MM.1S (cell line): ENCODE measurements around the gene RPS3A.

Experiments
- EZH2 ChIP-seq: fragments of 300-600 bp; sonication (generic); optimal IDR thresholded peaks from 2 replicates; pipeline ENCODE3; 2017; ENCODE audit warnings: low read depth, mild to moderate bottlenecking, antibody characterized with exemption, low read length, mixed read lengths
- EZH2phosphoT487 ChIP-seq: fragments of 300-600 bp; sonication (generic); IDR thresholded peaks from 2 replicates; pipeline ENCODE4 v1.6.1; 2018; ENCODE audit warnings: antibody characterized with exemption, low read length
- TF ChIP-seq, protein P1 (sequence below): fragments of 300-600 bp; sonication (generic); IDR thresholded peaks from 2 replicates; pipeline ENCODE4 v1.5.1; 2016; ENCODE audit warnings: antibody characterized with exemption, low read length, mixed read lengths

DNA sequence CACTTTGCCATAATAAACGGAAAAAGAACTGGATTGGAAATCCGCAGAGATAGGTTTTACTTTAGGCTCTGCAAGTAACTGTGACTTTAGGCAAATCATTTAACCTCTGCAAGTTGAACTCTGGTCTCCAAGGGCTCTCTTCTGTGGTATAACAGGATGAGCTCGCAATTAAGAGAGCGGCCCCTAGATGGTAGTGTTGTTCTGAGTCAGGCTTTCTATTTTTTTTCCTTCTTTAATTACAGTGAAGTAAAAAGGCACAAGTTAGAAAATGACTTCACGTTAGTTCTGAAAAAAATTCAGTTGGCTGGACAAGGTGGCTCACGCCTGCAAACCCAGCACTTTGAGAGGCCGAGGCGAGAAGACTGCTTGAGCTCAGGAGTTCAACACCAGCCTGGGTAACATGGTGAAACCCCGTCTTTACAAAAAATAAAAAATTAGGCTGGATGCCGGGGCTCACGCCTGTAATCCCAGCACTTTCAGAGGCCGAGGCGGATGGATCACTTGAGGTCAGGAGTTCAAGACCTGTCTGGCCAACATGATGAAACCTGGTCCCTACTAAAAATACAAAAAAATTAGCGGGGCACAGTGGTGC is 18.0 kb downstream of the RPS3A start:
- TF ChIP-seq, protein P1, sequence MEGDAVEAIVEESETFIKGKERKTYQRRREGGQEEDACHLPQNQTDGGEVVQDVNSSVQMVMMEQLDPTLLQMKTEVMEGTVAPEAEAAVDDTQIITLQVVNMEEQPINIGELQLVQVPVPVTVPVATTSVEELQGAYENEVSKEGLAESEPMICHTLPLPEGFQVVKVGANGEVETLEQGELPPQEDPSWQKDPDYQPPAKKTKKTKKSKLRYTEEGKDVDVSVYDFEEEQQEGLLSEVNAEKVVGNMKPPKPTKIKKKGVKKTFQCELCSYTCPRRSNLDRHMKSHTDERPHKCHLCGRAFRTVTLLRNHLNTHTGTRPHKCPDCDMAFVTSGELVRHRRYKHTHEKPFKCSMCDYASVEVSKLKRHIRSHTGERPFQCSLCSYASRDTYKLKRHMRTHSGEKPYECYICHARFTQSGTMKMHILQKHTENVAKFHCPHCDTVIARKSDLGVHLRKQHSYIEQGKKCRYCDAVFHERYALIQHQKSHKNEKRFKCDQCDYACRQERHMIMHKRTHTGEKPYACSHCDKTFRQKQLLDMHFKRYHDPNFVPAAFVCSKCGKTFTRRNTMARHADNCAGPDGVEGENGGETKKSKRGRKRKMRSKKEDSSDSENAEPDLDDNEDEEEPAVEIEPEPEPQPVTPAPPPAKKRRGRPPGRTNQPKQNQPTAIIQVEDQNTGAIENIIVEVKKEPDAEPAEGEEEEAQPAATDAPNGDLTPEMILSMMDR = peak; percentile 79
- TF ChIP-seq EZH2phosphoT487 (no peak), EZH2 (no peak)
